Measurements from ENCODE around the gene CADPS. TPM values are rescaled to one million over a fixed set of nuclear protein-coding genes. Genes with fewer than 3 reads are reported as not detected.

Gene CADPS
- polyA plus RNA-seq, 3 donors, result not detected

GRCh38 chr3:62577153-62577552 is 298.1 kb downstream of the CADPS start:
- no peak for TF ChIP-seq CTCF (IDR thresholded peaks at IDR 0.05)
- Histone ChIP-seq H3K9ac (ENCODE audit: insufficient read depth, low read length, poor library complexity, severe bottlenecking) (no peak overlapping the region), H3K4me1 (ENCODE audit: control insufficient read depth in 1 of 2, insufficient read depth in 2 of 2, low read length in 2 of 2) (no peaks in the 10 kb centered on the region), H3K4me3 (replicated peaks in 1 of 3; ENCODE audit: low read depth in 2 of 3, low read length in 3 of 3) (no peak overlapping the region), H3K79me2 (ENCODE audit: insufficient read depth, low read length) (no peaks in the 10 kb centered on the region), H3K4me2 (replicated peaks; ENCODE audit: extremely low read depth, low read length, poor library complexity, severe bottlenecking) (no peak overlapping the region), H3K36me3 (replicated peaks in 1 of 2; ENCODE audit: control insufficient read depth in 1 of 2, insufficient read depth in 2 of 2, low read length in 2 of 2) (no peaks in the 10 kb centered on the region), H4K20me1 (ENCODE audit: insufficient read depth, low read length) (no peaks in the 10 kb centered on the region), H3K27me3 (ENCODE audit: control insufficient read depth in 2 of 2, insufficient read depth in 2 of 2, low read length in 2 of 2) (no peaks in the 10 kb centered on the region), H2AFZ (ENCODE audit: insufficient read depth, low read depth, low read length, poor library complexity, severe bottlenecking) (no peak overlapping the region), H3K27ac (ENCODE audit: low read depth in 1 of 2, low read length in 2 of 2) (no peak overlapping the region), H3K9me3 (replicated peaks in 1 of 2; ENCODE audit: control insufficient read depth in 1 of 2, insufficient read depth in 1 of 2, low read length in 2 of 2) (peaks cover 6% of the 10 kb centered on the region in 2 donors)
- Mint-ChIP-seq H3K4me3 (no peak overlapping the region), H3K27me3 (ENCODE audit: low read depth in 3 of 3) (peaks cover 0 to 2% (median 0%) of the 10 kb centered on the region in 3 donors), H3K9me3 (peaks cover 3 to 15% (median 11%) of the 10 kb centered on the region in 7 donors), H3K4me1 (no peaks in the 10 kb centered on the region), H3K27ac (no peak overlapping the region), H3K36me3 (no peaks in the 10 kb centered on the region)
- intact Hi-C loops (cut with micrococcal nuclease), result no loop called here
- no peak for DNase-seq
- no CpG with 5 or more reads among the region's 1 CpG for WGBS (ENCODE audit: insufficient coverage)

GRCh38 chr3:62574266-62574898 is 300.8 kb downstream of the CADPS start:
- H3K79me2 ChIP-seq (ENCODE audit: insufficient read depth, low read length), result no peaks in the 10 kb centered on the region
- no peak overlapping the region for H2AFZ ChIP-seq (ENCODE audit: insufficient read depth, low read depth, low read length, poor library complexity, severe bottlenecking)
- 100% methylated on average over 1 of the region's 5 CpGs for WGBS (ENCODE audit: insufficient coverage)
- Mint-ChIP-seq H3K36me3 (no peaks in the 10 kb centered on the region), H3K9me3 (peaks cover 0 to 6% (median 4%) of the 10 kb centered on the region in 7 donors), H3K4me1 (no peaks in the 10 kb centered on the region), H3K4me3 (no peak overlapping the region), H3K27ac (no peak overlapping the region), H3K27me3 (ENCODE audit: low read depth in 3 of 3) (peaks cover 0 to 4% (median 0%) of the 10 kb centered on the region in 3 donors)
- peaks cover 0 to under 1% of the 10 kb centered on the region in 2 donors for H3K9me3 ChIP-seq (replicated peaks in 1 of 2; ENCODE audit: control insufficient read depth in 1 of 2, insufficient read depth in 1 of 2, low read length in 2 of 2)
- intact Hi-C loops (cut with micrococcal nuclease), result no loop called here
- H3K27me3 ChIP-seq (ENCODE audit: control insufficient read depth in 2 of 2, insufficient read depth in 2 of 2, low read length in 2 of 2), result no peaks in the 10 kb centered on the region
- no peak overlapping the region for H3K27ac ChIP-seq (ENCODE audit: low read depth in 1 of 2, low read length in 2 of 2)
- H3K4me2 ChIP-seq (replicated peaks; ENCODE audit: extremely low read depth, low read length, poor library complexity, severe bottlenecking), result no peak overlapping the region
- H3K4me1 ChIP-seq (ENCODE audit: control insufficient read depth in 1 of 2, insufficient read depth in 2 of 2, low read length in 2 of 2), result no peaks in the 10 kb centered on the region
- H3K9ac ChIP-seq (ENCODE audit: insufficient read depth, low read length, poor library complexity, severe bottlenecking), result no peak overlapping the region
- no peak overlapping the region for H3K4me3 ChIP-seq (replicated peaks in 1 of 3; ENCODE audit: low read depth in 2 of 3, low read length in 3 of 3)
- H3K36me3 ChIP-seq (replicated peaks in 1 of 2; ENCODE audit: control insufficient read depth in 1 of 2, insufficient read depth in 2 of 2, low read length in 2 of 2), result no peaks in the 10 kb centered on the region
- H4K20me1 ChIP-seq (ENCODE audit: insufficient read depth, low read length), result no peaks in the 10 kb centered on the region
- DNase-seq, result no peak
- no peak for TF ChIP-seq CTCF (IDR thresholded peaks at IDR 0.05)
